Tracheal epithelial cell (primary cell): Measurements from ENCODE around the gene PRICKLE4. TPM values are rescaled to one million over a fixed set of nuclear protein-coding genes. Genes with fewer than 3 reads are reported as not detected.

Source experiments
- total RNA-seq: library from RNA; depleted of rRNA; stranded (reverse); fragments of >200 nt; gene quantifications from 2 replicates; pipeline ENCODE4 v1.2.1, GENCODE V29; 2014

Gene PRICKLE4, protein sequence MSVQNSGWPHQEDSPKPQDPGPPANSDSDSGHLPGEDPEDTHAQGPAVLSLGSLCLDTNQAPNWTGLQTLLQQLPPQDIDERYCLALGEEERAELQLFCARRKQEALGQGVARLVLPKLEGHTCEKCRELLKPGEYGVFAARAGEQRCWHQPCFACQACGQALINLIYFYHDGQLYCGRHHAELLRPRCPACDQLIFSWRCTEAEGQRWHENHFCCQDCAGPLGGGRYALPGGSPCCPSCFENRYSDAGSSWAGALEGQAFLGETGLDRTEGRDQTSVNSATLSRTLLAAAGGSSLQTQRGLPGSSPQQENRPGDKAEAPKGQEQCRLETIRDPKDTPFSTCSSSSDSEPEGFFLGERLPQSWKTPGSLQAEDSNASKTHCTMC
- total RNA-seq, result 1.9 TPM in 1 of 2 replicates, not detected in the other

DNA sequence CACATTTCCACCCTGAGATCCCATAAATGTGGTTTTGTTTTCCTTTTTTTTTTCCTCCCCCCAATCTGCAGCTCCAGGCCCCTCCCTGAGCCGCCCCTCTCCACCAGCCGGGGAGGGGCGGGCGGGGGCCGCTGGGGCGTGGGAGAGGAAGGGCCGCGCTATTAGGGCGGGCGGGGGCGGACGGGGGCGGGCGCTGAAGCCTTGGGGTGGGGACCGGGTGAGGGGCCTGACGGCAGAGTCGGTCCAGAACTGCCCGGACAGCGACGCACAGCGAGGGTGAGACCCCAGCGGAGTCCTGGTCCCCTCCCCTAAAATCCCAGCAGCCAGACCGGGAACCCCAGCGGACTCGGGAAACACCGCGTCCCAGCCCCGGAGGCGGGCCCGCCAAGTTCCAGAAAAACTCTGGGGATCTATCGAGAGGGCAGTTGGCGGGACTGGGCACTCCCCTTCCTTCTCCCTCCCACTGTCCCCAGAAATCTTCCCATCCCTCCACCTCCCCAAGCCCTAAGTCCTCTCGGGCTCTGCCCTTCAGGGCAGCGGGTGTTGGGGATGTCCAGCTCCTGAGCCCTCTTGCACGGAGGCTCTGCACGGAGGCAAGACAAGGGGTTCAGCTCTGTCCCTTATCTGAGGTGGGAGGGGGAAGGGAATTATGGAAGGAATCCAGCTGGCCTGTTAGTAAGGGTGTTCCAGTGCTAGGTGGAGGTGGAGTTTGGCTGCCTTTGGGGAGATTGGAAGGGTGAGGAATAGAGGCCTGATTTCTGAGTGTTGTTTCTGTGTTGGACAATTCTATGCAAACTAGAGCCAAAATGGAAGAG lies at the start of gene PRICKLE4:
TSS of gene PRICKLE4 (plus strand) at position 232 of the 815 bp plus-strand sequence. CDS start 2,692 bp downstream, outside the sequence.

DNA sequence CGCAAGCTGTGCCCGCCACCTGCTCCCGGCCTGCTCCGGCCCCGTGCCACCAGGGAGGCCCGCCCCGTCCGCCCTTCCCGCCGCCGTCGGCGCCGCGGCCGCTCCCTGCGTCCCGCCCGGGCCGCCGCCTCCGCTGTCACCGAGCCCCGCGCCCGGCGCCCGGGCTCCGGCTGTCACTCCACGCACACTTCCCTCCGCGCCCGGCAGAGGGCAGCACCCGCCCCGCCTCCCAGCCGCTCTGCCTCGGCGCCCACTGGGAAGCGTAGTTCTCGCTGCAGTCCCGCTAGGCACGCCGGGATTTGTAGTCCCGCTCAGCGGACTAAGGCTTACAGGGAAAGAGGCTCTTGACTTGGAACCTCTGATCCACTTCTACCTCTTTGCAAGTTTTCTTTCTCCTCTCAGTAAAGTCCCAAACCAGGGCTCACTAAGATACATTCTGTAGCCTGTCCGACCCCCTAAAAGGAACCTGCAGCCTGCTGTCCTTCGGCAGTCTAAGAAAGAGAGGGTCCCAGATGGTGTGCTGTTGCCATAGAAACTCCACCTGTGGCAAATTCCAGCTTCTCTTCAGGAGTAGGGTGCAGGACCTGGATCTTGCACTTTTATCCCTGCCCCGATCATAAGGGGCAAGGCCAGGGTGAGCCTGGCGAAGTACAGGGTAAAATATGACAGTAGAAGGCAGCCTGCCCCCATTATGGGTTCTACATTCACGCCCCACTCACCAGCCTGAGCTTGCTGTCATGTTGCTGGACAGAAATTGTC lies 45.0 kb upstream of the PRICKLE4 start, which contains the start of gene TFEB:
TSS of gene TFEB (minus strand) at position 182 of the 759 bp plus-strand sequence. CDS start 44,395 bp downstream, outside the sequence.

DNA sequence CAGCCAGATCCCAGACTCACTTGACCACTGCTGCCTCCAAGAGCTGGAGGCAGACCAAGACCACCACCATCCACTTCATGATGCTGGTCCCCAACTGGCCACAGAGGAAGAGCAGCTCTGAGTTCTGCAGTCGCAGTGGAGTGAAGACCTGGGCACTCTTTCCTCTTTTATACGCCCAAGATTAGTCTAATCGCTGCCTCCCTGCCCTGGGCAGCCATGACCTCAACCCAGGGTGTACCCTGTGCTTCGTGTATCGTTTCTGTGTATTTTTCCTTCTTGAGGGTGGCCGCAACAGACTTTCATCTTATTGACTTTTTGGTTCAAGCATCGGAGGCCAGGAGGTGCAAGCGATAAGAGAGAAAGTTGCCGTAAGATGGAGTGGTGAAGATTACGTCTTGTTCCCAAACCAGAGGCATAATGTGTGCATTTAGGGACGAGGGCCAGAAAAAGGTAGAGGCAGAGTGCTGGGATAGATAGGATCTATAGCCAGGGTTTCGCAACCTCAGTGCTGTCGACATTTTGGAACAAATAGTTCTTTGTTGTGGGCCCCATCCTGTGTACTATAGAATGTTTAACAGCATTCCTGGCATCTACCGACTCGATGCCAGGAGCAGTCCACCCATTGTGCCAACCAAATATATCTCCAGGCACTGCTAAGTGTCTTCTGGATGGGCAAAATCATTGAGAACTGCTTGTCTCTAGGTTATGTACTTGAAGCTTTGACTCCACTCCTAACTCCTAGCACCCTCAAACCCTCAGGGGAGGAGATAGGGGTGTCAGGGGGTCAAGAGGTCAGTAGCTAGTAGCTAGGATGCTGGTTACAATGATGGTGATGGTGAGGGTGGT lies 33.1 kb upstream of the PRICKLE4 start, which contains the start of gene PGC:
TSS of gene PGC (minus strand) at position 142 of the 846 bp plus-strand sequence. CDS start at position 79, 63 bp downstream.

DNA sequence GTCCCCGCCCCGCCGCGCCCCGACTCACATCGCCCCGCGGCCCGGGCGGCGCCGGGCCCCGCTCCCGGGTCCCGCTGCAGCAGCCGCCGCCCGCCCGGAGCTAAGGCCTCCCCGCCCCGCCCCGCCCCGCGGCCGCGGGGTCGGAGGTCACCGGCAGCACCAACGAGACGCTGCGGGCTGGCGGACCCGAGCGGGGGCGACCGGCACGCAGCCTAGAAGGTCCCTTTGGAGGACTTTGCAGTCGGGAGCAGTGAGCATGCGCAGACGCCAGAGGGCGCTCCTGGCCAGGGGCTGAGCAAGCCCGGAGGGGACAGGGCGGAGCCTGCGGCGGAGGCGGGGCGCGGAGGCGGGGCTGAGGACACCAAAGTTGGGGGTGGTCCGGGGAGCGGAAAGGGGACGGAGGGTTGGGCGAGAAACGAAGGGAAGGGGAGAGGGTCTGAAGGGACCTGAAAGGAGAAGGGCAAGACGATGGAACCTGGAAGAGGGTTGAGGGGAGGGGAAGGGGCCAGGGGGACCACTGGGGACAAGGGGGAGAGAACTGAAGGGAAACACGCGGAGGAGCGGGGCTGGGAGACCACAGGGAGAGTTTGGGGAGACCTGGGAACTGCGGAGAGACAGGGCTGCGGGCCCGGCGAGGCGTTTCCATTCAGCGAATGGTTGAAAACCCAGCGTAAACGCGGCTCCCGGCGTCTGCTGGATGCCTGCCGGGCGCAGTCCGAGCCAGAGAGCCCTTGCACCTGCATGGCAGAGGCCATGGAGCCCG lies 613 bp upstream of the PRICKLE4 start, which contains the start of gene FRS3:
TSS of gene FRS3 (minus strand) at position 113 of the 763 bp plus-strand sequence. CDS start 2,913 bp downstream, outside the sequence.

DNA sequence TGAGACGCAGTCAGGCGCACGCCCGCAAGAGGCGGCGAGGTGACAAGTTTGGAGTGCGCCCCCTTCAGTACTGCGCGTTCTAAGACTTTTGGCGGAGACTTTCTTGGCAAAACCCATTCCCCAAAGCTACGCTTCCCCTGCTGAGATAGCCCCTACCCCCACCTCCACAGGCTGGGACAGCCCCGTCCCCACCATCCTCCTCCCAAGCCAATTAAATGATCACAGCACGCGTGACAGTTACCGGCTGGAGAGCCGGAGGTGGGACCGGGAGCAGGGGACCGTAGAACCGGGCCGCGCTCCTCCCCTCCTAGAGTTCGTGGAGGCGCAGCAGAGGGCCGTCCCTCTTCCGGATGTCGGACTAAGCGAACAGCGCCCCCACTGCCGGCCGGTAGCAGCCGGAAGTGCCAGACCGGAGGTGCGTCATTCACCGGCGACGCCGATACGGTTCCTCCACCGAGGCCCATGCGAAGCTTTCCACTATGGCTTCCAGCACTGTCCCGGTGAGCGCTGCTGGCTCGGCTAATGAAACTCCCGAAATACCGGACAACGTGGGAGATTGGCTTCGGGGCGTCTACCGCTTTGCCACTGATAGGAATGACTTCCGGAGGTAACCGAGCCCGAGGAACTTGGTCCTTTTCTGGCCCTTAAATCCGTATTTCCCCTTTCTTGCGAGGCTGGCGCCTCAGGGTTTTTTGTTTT lies 6.8 kb downstream of the PRICKLE4 start, which contains the start of gene TOMM6:
TSS of gene TOMM6 (plus strand) at position 476 of the 699 bp plus-strand sequence. CDS start at position 480, 4 bp downstream.

Other genes with a start within 250 kb of the PRICKLE4 start
- gene FOXP4, start 234.4 kb upstream of the PRICKLE4 start, total RNA-seq, result 1.4 and 2.3 TPM in 2 replicates
- 112 and 113 TPM in 2 replicates for gene MDFI, start 142.3 kb upstream of the PRICKLE4 start, total RNA-seq
- gene TFEB, start 45.2 kb upstream of the PRICKLE4 start, total RNA-seq, result 10.8 and 11.5 TPM in 2 replicates
- gene PGC, start 33.4 kb upstream of the PRICKLE4 start, total RNA-seq, result not detected in 2 replicates
- gene FRS3, start 882 bp upstream of the PRICKLE4 start, total RNA-seq, result 0.43 and 0.72 TPM in 2 replicates
- 74.2 and 76.5 TPM in 2 replicates for gene TOMM6, start 6.9 kb downstream of the PRICKLE4 start, total RNA-seq
- 1.9 TPM in 2 replicates for gene USP49, start 114.6 kb downstream of the PRICKLE4 start, total RNA-seq
- gene MED20, start 140.4 kb downstream of the PRICKLE4 start, total RNA-seq, result 21.0 and 42.0 TPM in 2 replicates
- 16.6 and 19.3 TPM in 2 replicates for gene BYSL, start 140.7 kb downstream of the PRICKLE4 start, total RNA-seq
- 35.6 and 35.7 TPM in 2 replicates for gene CCND3, start 161.0 kb downstream of the PRICKLE4 start, total RNA-seq